ENCODE measurements around the gene ADH5.
"Not testable (repeated sequence)": the region's sequence is repeated elsewhere in the genome, so short reads cannot be mapped to it uniquely, and the experiment has no call there.

The ADH5 gene

GRCh38 chr4:99029018-99029735, 59.4 kb downstream of the ADH5 start:
- DNase-seq (ENCODE audit: low spot score), result no peak

- peak; percentile 13 for DNase-seq (ENCODE audit: low spot score)
These were observed 60.4 kb downstream of the ADH5 start for GRCh38 chr4:99028187-99028586.

GRCh38 chr4:99027304-99027703, 61.3 kb downstream of the ADH5 start:
- no peak for DNase-seq (ENCODE audit: low spot score)

- no peak for DNase-seq (ENCODE audit: low spot score)
These were observed 63.1 kb downstream of the ADH5 start for GRCh38 chr4:99025506-99025905.

- no peak for DNase-seq (ENCODE audit: low spot score)
These were observed 63.9 kb downstream of the ADH5 start for GRCh38 chr4:99024481-99025275.

- DNase-seq (ENCODE audit: low spot score), result not testable (repeated sequence)
These were observed 64.8 kb downstream of the ADH5 start for GRCh38 chr4:99023800-99024251.

GRCh38 chr4:99022566-99022965, 66.0 kb downstream of the ADH5 start:
- no peak for DNase-seq (ENCODE audit: low spot score)

- no peak for DNase-seq (ENCODE audit: low spot score)
These were observed 67.2 kb downstream of the ADH5 start for GRCh38 chr4:99021386-99021785.
